22Rv1 (cell line): ENCODE measurements around the gene IQCK.

Experiments used
- CTCF ChIP-seq: fragments of 450-650 bp; IDR thresholded peaks from 2 replicates; pipeline ENCODE4 v1.5.1; 2017; ENCODE audit warnings: mild to moderate bottlenecking
- ZFX ChIP-seq: fragments of 450-650 bp; IDR thresholded peaks from 2 replicates; pipeline ENCODE4 v1.6.1; 2017; ENCODE audit warnings: antibody characterized with exemption, borderline replicate concordance

- no peak for TF ChIP-seq CTCF
- TF ChIP-seq ZFX, result no peak
These were observed 31.6 kb downstream of the IQCK start for GRCh38 chr16:19749571-19750080.
